ENCODE measurements around the gene NDUFA11. TPM values are rescaled to one million over a fixed set of nuclear protein-coding genes. Genes with fewer than 3 reads are reported as not detected.
A peak's percentile ranks its signal among the peaks of the same experiment; 100 is the strongest.

Gene NDUFA11
- total RNA-seq = 100 to 1,000 TPM in 1 of 2 donors, 10 to 100 TPM in 1; 83.2 to 177 TPM

GRCh38 chr19:5903624-5904351, at the start of gene NDUFA11:
TSS of gene NDUFA11 (minus strand) at chr19:5903790. CDS start at chr19:5903708, 82 bp downstream.
- Histone ChIP-seq H3K36me3 (no peaks in the 10 kb centered on the region), H3K4me3 (peak within 1 kb of the TSS; percentile 92), H3K9me3 (no peaks in the 10 kb centered on the region), H3K27me3 (replicated peaks; ENCODE audit: insufficient read depth) (no peaks in the 10 kb centered on the region), H3K4me1 (ENCODE audit: control insufficient read depth in 1 of 2, low read depth in 2 of 2) (peaks cover 18 to 24% of the 10 kb centered on the region in 2 donors), H3K27ac (peak within 1 kb of the TSS; percentile 81 to 83)
- no peak for TF ChIP-seq CTCF (IDR thresholded peaks at IDR 0.05)
- DNase-seq (ENCODE audit: low spot score) (peak; percentile 99), ATAC-seq (ENCODE audit: insufficient number of reproducible peaks, low FRiP score, low read depth) (peak; percentile 70)

GRCh38 chr19:5953030-5953589, 49.5 kb upstream of the NDUFA11 start:
- DNase-seq (ENCODE audit: low spot score) = no peak
- H3K4me3 ChIP-seq = no peak overlapping the region
- no peaks in the 10 kb centered on the region for H3K36me3 ChIP-seq
- TF ChIP-seq CTCF (IDR thresholded peaks at IDR 0.05) = no peak
- no peaks in the 10 kb centered on the region for H3K27me3 ChIP-seq (replicated peaks; ENCODE audit: insufficient read depth)
- H3K4me1 ChIP-seq (ENCODE audit: control insufficient read depth in 1 of 2, low read depth in 2 of 2) = peaks cover 55 to 81% of the 10 kb centered on the region in 2 donors
- no peaks in the 10 kb centered on the region for H3K9me3 ChIP-seq
- peak overlapping the region; percentile 62 to 66 for H3K27ac ChIP-seq
- no peak for ATAC-seq (ENCODE audit: insufficient number of reproducible peaks, low FRiP score, low read depth)

- H3K27me3 ChIP-seq (replicated peaks; ENCODE audit: insufficient read depth) = no peaks in the 10 kb centered on the region
- H3K27ac ChIP-seq = peak overlapping the region in 1 of 2 donors; percentile 66
- H3K9me3 ChIP-seq = no peaks in the 10 kb centered on the region
- no peaks in the 10 kb centered on the region for H3K36me3 ChIP-seq
- no peak for ATAC-seq (ENCODE audit: insufficient number of reproducible peaks, low FRiP score, low read depth)
- no peak overlapping the region for H3K4me3 ChIP-seq
- no peak for TF ChIP-seq CTCF (IDR thresholded peaks at IDR 0.05)
- DNase-seq (ENCODE audit: low spot score) = no peak
- H3K4me1 ChIP-seq (ENCODE audit: control insufficient read depth in 1 of 2, low read depth in 2 of 2) = peaks cover 59 to 88% of the 10 kb centered on the region in 2 donors
These were observed 48.8 kb upstream of the NDUFA11 start for GRCh38 chr19:5952193-5953029.

GRCh38 chr19:5951338-5951861, 47.8 kb upstream of the NDUFA11 start:
- ATAC-seq (ENCODE audit: insufficient number of reproducible peaks, low FRiP score, low read depth) (no peak), DNase-seq (ENCODE audit: low spot score) (no peak)
- Histone ChIP-seq H3K36me3 (no peaks in the 10 kb centered on the region), H3K4me3 (no peak overlapping the region), H3K27ac (no peak overlapping the region), H3K27me3 (replicated peaks; ENCODE audit: insufficient read depth) (no peaks in the 10 kb centered on the region), H3K9me3 (no peaks in the 10 kb centered on the region), H3K4me1 (ENCODE audit: control insufficient read depth in 1 of 2, low read depth in 2 of 2) (peaks cover 59 to 94% of the 10 kb centered on the region in 2 donors)
- TF ChIP-seq CTCF (IDR thresholded peaks at IDR 0.05) = no peak

- Histone ChIP-seq H3K9me3 (no peaks in the 10 kb centered on the region), H3K4me3 (no peak overlapping the region), H3K36me3 (no peaks in the 10 kb centered on the region), H3K4me1 (ENCODE audit: control insufficient read depth in 1 of 2, low read depth in 2 of 2) (peaks cover 57 to 89% of the 10 kb centered on the region in 2 donors), H3K27me3 (replicated peaks; ENCODE audit: insufficient read depth) (no peaks in the 10 kb centered on the region), H3K27ac (no peak overlapping the region)
- TF ChIP-seq CTCF (IDR thresholded peaks at IDR 0.05) = no peak
- ATAC-seq (ENCODE audit: insufficient number of reproducible peaks, low FRiP score, low read depth) = no peak
- no peak for DNase-seq (ENCODE audit: low spot score)
These were observed 47.2 kb upstream of the NDUFA11 start for GRCh38 chr19:5950741-5951140.

Measured in thoracic aorta (tissue), 2 donors.